Measurements from ENCODE around the gene CUX1. TPM values are rescaled to one million over a fixed set of nuclear protein-coding genes. Genes with fewer than 3 reads are reported as not detected.
"Not testable (repeated sequence)": the region's sequence is repeated elsewhere in the genome, so short reads cannot be mapped to it uniquely, and the experiment has no call there.

The CUX1 gene
- total and polyA plus RNA-seq, 2 donors (not counting 1 experiment from before 2014, with no cell fraction given) = 22.7 to 38.1 TPM

DNA sequence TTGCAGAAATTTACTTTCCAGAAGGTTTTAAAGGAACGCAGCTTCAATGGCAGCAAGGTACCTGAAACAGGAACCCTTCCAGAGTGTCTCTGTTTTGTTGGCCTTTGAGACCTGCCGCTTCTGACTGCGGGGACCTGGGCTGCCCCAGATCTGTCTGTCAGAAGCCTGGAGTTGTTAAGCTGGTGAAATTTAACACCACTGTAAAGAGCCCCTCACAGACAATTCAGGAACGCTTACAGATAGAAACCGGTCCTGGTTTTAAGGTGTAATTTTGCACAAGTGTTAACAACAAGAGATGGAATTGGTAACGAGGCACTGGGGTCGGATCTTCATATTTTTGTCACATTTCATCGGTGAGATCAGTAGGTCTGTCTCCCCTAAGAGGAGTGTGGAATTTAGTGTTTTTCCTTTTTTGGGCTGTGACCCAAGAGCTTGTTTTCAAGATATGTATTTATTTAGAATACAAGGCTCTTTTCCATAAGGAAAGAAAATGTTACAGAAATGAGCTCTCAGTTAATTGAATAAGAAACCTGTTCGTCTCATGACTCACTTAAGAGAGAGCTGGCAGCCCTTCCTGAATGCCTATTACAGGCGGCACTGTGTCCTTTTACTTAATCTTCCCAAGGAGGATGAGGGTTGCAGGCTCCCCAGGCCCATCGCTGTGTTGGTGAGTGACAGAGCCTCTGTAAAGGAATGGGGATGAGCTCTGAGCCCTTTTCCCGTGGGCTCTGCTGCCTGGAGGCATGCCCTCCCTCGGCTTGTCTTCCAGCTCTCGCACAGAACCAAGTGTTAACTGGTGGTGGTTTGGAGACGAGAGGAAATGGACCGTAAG lies 168.7 kb downstream of the CUX1 start:
- TF ChIP-seq EZH2 (IDR thresholded peaks at IDR 0.05; ENCODE audit: low read length, missing control alignments) = no peak
- TF ChIP-seq CTCF (conservative IDR thresholded peaks at IDR 0.05 in 1 of 2, IDR thresholded peaks at IDR 0.05 in 1 of 2; ENCODE audit: low read depth in 1 of 2, low read length in 2 of 2) = no peak
- H4K20me1 ChIP-seq (ENCODE audit: control insufficient read depth, extremely low read depth, insufficient read depth, low read length) = no peaks in the 10 kb centered on the region
- H3K4me2 ChIP-seq (ENCODE audit: extremely low read depth, insufficient read depth, low read length) = no peak overlapping the region
- no peak overlapping the region for H3K27ac ChIP-seq (ENCODE audit: insufficient read depth, low read length)
- peak; percentile 10 to 38 for DNase-seq (ENCODE audit: low read depth in 2 of 2)
- H3K9me3 ChIP-seq (ENCODE audit: control insufficient read depth, insufficient read depth, low read depth, low read length) = no peaks in the 10 kb centered on the region
- no peaks in the 10 kb centered on the region for H3K36me3 ChIP-seq (ENCODE audit: control insufficient read depth, insufficient read depth, low read length)
- no peak overlapping the region for H2AFZ ChIP-seq (ENCODE audit: low read length)
- H3K79me2 ChIP-seq (ENCODE audit: control insufficient read depth, insufficient read depth, low read length) = no peaks in the 10 kb centered on the region
- no peaks in the 10 kb centered on the region for H3K4me1 ChIP-seq (ENCODE audit: control insufficient read depth, extremely low read depth, insufficient read depth, low read length)
- H3K27me3 ChIP-seq (ENCODE audit: control insufficient read depth, insufficient read depth, low read length) = no peaks in the 10 kb centered on the region
- H3K9ac ChIP-seq (ENCODE audit: insufficient read depth, low read length) = no peak overlapping the region
- H3K4me3 ChIP-seq (replicated peaks in 1 of 4; ENCODE audit: control extremely low read depth in 1 of 4, insufficient read depth in 1 of 4, low read depth in 3 of 4, low read length in 4 of 4) = no peak overlapping the region

DNA sequence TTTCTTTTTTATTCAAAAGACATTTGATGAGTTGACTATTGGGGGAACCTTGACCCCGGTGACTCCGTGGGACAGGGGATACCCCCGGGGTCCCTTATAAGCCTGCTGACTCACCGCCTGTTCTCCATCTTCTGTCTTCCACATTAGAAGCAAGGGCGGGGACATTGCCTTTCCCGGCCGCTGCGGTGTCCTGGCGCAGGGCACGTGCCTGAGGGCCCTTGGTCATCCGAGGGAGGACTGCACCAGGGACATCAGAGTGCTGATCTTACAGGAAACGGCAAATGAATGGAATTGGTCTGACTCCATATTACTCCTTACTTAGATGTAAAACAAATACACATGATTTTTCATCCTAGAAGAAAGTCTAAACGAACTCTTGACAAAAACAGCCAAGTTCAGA lies 170.1 kb downstream of the CUX1 start:
- Histone ChIP-seq H3K27me3 (ENCODE audit: control insufficient read depth, insufficient read depth, low read length) (no peaks in the 10 kb centered on the region), H3K4me1 (ENCODE audit: control insufficient read depth, extremely low read depth, insufficient read depth, low read length) (no peaks in the 10 kb centered on the region), H3K4me2 (ENCODE audit: extremely low read depth, insufficient read depth, low read length) (no peak overlapping the region), H3K9ac (ENCODE audit: insufficient read depth, low read length) (no peak overlapping the region), H3K4me3 (replicated peaks in 1 of 4; ENCODE audit: control extremely low read depth in 1 of 4, insufficient read depth in 1 of 4, low read depth in 3 of 4, low read length in 4 of 4) (no peak overlapping the region), H4K20me1 (ENCODE audit: control insufficient read depth, extremely low read depth, insufficient read depth, low read length) (no peaks in the 10 kb centered on the region), H3K27ac (ENCODE audit: insufficient read depth, low read length) (no peak overlapping the region), H3K36me3 (ENCODE audit: control insufficient read depth, insufficient read depth, low read length) (no peaks in the 10 kb centered on the region), H2AFZ (ENCODE audit: low read length) (no peak overlapping the region), H3K9me3 (ENCODE audit: control insufficient read depth, insufficient read depth, low read depth, low read length) (no peaks in the 10 kb centered on the region), H3K79me2 (ENCODE audit: control insufficient read depth, insufficient read depth, low read length) (no peaks in the 10 kb centered on the region)
- TF ChIP-seq EZH2 (IDR thresholded peaks at IDR 0.05; ENCODE audit: low read length, missing control alignments) (no peak), CTCF (conservative IDR thresholded peaks at IDR 0.05 in 1 of 2, IDR thresholded peaks at IDR 0.05 in 1 of 2; ENCODE audit: low read depth in 1 of 2, low read length in 2 of 2) (no peak)
- DNase-seq (ENCODE audit: low read depth in 2 of 2) = no peak

- not testable (repeated sequence) for H3K4me3 ChIP-seq (replicated peaks in 1 of 4; ENCODE audit: control extremely low read depth in 1 of 4, insufficient read depth in 1 of 4, low read depth in 3 of 4, low read length in 4 of 4); H3K4me2 ChIP-seq (ENCODE audit: extremely low read depth, insufficient read depth, low read length); H3K4me1 ChIP-seq (ENCODE audit: control insufficient read depth, extremely low read depth, insufficient read depth, low read length); H3K9me3 ChIP-seq (ENCODE audit: control insufficient read depth, insufficient read depth, low read depth, low read length); H2AFZ ChIP-seq (ENCODE audit: low read length); H3K27ac ChIP-seq (ENCODE audit: insufficient read depth, low read length); H4K20me1 ChIP-seq (ENCODE audit: control insufficient read depth, extremely low read depth, insufficient read depth, low read length); DNase-seq (ENCODE audit: low read depth in 2 of 2); H3K9ac ChIP-seq (ENCODE audit: insufficient read depth, low read length); H3K79me2 ChIP-seq (ENCODE audit: control insufficient read depth, insufficient read depth, low read length); H3K36me3 ChIP-seq (ENCODE audit: control insufficient read depth, insufficient read depth, low read length); H3K27me3 ChIP-seq (ENCODE audit: control insufficient read depth, insufficient read depth, low read length)
Measured at GRCh38 chr7:101988060-101988459, 170.6 kb downstream of the CUX1 start.

Data from fibroblast of lung (primary cell).